ENCODE measurements around the gene LSM10.

DNA sequence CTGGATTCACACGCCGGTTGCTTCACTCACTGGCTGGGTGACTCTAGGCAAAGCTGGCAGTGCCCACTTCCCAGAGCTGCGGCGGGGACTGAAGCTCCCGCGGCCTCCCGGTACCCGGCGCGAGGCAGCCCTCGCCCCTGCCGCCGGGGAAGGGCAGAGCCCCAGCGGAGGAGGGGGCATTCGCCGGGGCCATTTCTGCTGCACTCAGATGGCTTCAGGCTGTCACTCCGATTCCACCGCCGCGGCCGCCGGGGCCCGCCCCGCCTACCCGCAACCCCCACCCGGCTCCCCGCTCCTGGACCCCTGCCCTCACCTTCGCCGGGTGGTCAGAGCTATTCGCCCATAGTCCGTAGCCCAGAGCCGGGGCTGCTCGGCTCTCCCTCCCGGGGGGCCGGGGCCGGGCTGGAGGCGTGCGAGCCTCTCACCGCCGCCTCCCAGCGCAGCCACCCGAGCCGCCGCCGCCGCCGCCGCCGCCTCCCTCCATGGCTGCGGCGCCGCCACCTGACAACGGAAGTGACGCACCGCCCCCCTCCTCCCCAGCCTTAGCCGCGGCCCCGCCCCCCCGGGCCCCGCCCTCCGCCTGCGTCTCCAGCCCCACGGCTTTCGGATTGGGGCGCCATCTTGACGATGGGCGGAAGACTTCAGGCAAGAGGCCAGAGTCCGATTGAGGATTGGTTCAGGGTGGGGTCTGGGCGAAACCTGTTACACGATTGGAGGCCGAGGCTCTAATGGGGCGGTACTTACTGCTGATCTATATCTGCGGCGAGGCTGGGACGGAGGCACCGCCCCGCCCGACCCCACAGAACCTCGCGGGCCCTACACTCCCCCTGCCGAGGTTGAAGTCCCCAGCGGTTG is 12.1 kb downstream of the LSM10 start, which contains the start of gene STK40:
- TF ChIP-seq POLR2A (IDR thresholded peaks at IDR 0.05), result peak; percentile 76 to 98
- TF ChIP-seq, protein P1, sequence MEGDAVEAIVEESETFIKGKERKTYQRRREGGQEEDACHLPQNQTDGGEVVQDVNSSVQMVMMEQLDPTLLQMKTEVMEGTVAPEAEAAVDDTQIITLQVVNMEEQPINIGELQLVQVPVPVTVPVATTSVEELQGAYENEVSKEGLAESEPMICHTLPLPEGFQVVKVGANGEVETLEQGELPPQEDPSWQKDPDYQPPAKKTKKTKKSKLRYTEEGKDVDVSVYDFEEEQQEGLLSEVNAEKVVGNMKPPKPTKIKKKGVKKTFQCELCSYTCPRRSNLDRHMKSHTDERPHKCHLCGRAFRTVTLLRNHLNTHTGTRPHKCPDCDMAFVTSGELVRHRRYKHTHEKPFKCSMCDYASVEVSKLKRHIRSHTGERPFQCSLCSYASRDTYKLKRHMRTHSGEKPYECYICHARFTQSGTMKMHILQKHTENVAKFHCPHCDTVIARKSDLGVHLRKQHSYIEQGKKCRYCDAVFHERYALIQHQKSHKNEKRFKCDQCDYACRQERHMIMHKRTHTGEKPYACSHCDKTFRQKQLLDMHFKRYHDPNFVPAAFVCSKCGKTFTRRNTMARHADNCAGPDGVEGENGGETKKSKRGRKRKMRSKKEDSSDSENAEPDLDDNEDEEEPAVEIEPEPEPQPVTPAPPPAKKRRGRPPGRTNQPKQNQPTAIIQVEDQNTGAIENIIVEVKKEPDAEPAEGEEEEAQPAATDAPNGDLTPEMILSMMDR (IDR thresholded peaks at IDR 0.05), result peak in 1 of 4 experiments; percentile 10
